ENCODE data around the gene RARS2.

- TF ChIP-seq, protein P1, sequence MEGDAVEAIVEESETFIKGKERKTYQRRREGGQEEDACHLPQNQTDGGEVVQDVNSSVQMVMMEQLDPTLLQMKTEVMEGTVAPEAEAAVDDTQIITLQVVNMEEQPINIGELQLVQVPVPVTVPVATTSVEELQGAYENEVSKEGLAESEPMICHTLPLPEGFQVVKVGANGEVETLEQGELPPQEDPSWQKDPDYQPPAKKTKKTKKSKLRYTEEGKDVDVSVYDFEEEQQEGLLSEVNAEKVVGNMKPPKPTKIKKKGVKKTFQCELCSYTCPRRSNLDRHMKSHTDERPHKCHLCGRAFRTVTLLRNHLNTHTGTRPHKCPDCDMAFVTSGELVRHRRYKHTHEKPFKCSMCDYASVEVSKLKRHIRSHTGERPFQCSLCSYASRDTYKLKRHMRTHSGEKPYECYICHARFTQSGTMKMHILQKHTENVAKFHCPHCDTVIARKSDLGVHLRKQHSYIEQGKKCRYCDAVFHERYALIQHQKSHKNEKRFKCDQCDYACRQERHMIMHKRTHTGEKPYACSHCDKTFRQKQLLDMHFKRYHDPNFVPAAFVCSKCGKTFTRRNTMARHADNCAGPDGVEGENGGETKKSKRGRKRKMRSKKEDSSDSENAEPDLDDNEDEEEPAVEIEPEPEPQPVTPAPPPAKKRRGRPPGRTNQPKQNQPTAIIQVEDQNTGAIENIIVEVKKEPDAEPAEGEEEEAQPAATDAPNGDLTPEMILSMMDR (IDR thresholded peaks at IDR 0.05) = no peak
- TF ChIP-seq POLR2A (IDR thresholded peaks at IDR 0.05) = no peak
Observed at GRCh38 chr6:87501809-87502572, 87.8 kb downstream of the RARS2 start.
